HG02943 (cell line): Measurements from ENCODE around the gene TMEM131.
"Not testable (repeated sequence)": the region's sequence is repeated elsewhere in the genome, so short reads cannot be mapped to it uniquely, and the experiment has no call there.

Source experiments
- ATAC-seq: cut with Tn5 transposase; IDR thresholded peaks from one replicate; pipeline ENCODE4 v1.9.1; 2021; ENCODE audit warnings: mild to moderate bottlenecking, low read depth, moderate library complexity; ENCODE audit not compliant: unreplicated experiment

The TMEM131 gene

DNA sequence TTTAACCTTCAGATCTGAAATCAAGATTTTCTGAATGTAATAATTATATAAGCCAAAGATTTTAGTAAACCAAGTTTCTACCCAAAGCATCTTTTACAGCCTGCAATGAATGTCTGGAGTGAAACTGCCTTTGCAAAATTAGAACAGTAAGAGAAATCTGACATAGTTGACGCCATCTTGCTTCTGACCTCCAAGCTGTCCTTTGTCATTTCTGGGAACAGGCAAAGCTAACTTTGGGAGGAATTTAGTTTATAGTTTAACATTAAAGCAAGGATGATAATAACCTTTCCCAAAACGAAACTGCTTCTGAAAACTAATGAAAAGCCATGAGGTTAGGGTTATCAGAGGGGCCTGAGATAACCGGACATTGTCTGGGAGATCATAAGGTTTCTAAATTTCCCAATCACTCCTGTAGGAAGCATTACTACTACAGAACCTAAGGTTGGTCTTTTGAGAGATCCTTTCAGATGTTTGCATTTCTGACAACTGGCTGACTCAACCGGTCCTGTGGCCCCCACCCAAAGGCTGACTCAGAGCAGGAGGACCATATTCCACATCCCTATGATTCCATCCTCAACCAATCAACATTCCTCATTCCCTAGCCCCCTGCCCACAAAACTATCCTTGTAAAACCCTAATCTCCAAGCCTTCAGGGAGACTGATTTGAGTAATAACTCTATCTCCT is 124.5 kb downstream of the TMEM131 start:
- no peak for ATAC-seq

DNA sequence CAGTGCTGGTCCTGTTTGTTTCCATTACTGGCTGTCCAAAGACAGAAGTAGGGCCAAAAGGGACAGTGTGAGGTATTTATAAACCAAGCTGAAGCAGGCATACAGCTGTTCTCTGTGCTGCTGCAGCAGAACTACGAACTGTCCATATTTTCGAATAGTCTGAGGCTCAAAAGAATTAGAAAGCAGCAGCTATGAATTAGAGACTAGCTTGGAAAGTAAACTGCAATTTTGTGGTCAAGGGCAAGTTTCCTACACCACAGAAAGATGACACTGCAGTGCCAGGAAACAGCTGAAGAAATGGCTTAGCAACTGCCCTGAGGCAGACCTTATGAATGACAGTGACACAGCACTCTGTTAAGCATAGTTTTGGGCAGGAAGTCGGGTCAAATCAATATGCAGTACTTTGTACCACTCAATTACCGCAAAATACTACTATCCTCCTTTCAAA is 125.3 kb downstream of the TMEM131 start:
- peak; percentile 99 for ATAC-seq

DNA sequence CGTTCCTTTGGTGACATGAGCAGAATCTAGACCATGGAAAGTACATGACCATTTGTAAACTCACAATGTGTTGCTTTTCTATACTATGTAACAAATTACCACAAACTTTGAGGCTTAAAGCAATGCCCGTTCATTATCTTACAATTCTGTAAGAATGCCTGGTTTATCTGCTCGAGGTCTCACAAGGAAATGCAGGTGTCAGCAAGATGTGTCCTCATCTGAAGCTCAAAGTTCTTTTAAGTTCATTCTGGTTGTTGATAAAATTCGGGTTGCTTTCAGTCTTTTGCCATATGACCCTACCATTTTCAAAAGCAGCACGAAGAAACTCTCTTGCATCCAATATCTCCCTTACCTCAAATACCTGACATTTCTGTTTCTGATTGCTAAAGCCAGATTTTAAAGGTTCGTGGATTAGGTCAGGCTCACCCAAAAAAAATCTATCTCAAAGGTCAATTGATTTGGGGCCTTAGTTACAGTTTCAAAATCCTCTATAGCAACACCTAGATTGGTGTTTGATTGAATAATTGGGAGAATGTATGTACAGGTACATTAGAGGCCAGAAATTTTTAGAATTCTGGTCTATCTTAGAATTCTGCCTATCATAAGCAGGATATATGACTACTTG is 125.9 kb downstream of the TMEM131 start:
- ATAC-seq, result no peak

DNA sequence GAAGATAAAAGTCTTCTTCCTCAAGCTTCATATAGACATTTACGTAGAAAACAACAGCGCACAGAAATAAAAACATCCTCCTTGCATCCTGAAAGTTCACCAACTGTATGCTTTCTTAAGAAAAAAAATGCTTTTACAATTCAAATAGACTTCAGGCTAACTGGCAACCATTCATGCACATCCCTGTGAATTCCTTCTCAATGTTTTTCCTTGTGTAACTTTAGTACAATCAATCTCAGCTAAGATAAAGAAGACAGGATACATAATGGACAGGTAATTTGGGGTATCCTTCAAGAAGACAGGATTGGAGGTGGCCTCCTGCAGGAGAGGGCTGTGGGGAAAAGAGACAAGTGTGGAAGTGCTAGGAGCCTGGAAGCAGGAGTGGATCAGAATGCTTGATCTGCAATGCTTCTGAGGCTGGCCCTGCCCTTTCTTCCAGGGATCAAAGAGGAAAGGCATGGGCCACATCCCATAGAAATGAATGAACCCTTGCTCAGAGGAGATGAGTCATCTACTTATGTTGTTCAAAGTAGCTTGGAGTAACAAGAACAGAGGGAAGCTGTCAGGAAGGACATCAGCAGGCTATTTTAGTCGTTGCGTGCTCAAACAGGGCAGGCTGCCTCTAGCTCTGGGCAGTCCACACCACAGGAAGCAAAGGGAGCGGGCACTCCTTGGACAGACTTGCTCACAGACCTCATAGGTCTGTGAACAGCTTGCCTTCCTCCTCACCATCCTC is 126.6 kb downstream of the TMEM131 start:
- ATAC-seq, result no peak

DNA sequence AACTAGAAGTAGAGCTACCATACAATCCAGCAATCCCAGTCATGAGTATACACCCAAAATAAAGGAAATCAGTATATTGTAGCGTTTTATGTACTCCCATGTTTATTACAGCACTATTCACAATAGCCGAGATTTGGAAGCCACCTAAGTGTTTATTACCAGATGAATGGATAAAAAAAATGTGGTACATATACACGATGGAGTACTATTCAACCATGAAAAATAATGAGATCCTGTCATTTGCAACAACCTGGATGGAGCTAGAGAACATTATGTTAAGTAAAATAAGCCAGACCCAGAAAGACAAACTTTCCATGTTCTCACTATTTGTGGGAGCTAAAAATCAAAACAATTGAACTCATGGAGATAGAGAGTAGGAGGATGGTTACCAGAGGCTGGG is 131.9 kb downstream of the TMEM131 start:
- ATAC-seq, result no peak

DNA sequence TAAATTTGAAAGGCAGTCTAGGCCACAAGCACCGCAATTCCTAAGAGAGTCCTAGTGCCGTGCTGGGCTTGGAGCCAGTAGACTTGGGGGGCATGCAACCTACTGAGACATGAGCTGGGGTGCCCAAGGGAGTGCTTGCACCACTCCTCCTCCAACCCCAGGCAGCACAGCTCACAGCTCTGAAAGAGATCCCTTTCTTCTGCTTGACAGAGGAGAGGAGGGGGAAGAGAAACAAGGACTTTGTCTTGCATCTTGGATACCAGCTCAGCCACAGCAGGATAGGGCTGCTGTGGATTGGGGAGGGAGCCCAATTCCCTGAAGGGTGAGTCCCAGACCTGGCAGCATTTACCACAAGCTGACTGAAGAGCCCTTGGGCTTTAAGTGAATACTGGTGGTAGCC is 134.6 kb downstream of the TMEM131 start:
- no peak for ATAC-seq

DNA sequence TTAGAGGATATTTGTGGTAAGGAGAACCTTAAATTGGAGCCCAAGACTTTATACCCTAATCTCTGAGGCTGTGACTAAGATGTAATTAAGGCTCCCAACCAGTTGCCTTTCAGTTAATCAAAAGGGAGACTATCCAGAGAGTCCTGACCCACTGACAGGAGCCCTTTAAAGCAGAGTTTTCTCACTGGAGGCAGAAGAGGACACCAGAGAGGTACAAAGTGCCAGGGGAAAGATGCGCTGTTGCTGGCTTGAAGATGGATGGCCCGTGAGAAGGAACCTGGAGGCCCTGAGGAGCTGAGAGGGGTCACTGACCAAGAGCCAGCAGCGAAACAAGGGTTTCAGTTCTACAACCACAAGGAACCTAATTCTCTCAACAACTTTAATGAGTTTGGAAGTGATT is 137.3 kb downstream of the TMEM131 start:
- no peak for ATAC-seq

DNA sequence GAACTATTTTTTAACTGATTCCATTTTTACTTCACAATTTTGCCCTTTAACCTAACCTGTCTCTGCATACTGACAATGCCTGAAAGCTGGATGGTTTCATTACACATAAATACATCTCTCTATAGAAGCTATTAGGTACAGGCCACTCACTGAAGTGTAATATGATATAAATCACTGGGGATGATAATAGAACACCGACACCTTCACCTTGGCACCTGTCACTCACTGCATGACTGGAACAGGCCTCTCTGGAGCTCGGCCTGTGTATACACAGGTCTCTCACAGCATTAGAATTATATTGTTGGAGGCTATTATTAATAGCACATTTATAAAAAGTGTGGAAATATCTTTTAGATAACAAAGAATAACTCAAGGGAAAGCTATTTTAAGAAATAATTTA is 138.2 kb downstream of the TMEM131 start:
- ATAC-seq, result no peak

DNA sequence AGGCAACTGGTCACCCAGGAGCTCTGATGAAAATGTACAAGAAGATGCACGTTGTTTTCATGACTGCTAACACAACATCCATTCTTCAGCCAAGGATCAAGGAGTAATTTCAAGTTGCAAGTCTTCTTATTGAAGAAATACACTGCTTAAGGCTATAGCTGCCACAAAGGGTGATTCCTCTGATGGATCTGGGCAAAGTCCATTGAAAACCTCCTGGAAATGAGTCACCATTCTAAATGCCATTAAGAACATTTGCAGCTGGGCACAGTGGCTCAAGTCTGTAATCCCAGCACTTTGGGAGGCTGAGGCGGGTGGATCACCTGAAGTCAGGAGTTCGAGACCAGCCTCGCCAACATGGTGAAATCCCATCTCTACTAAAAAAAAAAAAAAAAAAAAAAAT is 142.7 kb downstream of the TMEM131 start:
- not testable (repeated sequence) for ATAC-seq

DNA sequence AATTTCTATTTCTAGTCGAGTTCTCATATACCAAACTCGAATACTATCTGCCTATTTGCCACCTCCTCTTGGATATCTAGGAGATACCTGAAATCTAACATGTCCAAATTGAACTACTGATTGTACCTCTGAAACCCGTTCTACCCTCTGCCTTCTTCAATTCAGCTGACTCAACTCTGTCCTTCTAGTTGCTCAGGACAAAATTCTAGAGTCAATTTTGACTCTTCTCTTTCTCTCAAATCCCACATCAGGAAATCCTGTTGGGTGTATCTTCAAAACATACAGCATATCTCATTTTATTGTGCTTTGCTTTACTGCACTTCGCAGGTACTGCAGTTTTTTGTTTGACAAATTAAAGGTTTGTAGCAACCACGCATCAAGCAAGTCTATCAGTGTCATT is 144.6 kb downstream of the TMEM131 start:
- no peak for ATAC-seq

DNA sequence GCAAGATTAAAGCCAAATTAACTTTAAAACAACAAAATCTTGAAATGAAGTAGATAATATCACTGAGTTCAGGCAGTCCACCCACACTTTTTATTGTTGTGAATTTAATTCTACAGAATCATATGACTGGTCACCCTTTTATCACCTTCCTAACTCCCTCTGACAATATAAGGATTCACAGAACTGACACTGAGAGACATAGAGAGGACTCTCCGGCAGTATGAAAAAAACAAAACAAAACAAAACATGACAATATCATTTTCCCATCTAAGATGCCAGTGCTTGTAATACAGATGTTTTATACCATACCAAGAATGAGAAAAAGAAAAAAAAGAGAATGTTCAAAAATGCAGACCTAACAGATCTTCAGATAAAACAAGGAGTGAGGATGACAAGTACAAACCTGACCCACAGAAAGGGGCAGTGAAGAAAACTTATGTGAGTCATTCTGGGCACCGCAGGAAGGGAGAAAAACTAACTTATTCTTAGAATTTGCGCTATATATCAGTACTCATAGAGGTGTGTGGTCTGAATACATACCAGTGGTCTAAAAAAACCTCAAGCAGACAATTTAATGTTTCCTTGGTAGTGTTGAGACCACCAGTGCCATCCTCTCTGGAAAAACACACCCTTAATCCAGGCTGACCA is 145.7 kb downstream of the TMEM131 start:
- no peak for ATAC-seq

DNA sequence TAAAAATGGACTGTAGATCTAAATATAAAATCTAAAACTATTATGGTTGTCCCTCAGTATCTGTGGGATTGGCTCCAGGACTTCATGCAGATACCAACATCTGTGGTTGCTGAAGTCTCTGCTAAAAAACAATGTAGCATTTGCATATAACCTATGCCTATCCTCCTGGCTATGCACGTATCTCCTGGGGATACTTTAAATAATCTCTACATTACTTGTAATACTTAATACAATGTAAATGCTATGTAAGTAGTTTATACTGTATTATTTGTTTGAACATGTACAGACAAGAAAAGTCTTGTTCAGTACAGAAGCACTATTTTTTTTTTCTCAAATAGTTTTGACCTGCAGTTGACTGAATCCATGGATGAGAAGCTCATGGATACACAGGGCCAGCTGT is 147.4 kb downstream of the TMEM131 start:
- ATAC-seq, result no peak

DNA sequence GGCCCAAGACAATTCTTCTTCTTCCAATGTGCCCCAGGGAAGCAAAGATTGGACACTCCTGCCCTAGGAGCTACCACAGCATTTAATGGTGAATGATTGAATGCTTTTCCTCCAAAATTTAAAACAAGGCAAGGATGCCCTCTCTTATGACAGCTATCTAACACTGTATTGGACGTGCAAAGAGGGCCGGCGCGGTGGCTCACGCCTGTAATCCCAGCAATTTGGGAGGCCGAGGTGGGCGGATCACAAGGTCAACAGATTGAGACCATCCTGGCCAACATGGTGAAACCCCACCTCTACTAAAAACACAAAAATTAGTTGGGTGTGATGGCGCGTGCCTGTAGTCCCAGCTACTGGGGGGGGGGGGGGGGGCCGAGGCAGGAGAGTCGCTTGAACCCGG is 149.0 kb downstream of the TMEM131 start:
- ATAC-seq, result not testable (repeated sequence)

DNA sequence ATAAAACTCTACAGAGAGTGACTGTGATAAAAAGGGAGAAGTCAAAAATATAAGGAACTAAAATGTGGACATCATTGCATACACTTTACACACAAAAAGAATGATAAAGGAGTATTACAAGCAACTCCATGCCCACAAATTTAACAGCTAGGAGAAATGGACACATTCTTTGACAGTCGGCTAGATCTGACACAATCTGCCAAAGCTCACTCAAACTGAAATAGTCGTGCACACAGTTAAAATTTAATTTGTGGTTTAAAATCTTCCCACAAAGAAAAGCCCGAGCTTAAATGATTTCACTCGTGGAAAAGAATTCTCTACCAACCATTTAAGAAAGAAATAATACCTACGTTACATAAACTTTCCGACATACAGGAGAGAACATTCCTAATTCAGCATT is 149.9 kb downstream of the TMEM131 start:
- ATAC-seq, result no peak

DNA sequence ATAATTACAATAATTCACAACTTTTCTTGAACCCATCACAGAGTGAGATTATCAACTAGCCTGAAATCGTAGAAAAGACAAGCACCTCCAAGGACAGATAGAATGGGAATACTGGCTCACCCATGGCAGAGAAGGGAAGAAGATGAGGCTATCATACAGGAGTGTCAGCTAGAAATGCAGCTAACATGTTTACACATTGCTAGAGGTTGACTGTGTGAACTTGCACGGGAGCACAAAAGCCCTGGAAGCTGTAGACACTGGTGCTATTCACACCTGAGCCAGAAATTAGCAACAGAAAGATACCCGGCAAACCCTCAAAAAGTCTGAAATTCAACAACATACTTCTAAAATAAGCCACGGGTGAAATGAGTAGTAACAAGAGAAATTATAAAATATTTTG is 150.6 kb downstream of the TMEM131 start:
- no peak for ATAC-seq

DNA sequence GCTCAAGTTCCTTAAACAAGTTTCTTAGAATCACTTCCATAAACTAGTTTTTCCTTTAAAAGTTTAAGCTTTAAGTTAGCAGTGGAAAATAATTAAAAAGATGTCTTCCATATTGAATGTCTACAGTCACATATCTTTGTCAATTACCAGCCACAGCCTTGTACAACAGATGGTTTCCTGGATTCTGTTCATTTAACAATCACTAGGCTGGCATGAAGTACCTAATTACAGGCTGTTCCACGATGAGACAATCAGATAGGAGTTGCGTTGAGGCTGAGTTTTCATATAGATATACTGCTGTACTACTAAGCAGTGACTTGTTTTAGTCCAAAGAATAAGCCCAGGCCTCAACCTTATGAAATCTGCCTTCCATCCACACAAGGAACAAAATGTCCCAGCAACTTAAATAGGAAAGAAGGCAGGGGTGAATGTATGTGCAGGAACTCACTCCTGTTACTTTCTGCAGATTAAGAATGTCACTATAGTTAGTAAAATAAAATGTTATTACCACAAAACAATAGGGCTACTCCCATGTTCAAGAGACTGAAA is 151.4 kb downstream of the TMEM131 start:
- ATAC-seq, result no peak

DNA sequence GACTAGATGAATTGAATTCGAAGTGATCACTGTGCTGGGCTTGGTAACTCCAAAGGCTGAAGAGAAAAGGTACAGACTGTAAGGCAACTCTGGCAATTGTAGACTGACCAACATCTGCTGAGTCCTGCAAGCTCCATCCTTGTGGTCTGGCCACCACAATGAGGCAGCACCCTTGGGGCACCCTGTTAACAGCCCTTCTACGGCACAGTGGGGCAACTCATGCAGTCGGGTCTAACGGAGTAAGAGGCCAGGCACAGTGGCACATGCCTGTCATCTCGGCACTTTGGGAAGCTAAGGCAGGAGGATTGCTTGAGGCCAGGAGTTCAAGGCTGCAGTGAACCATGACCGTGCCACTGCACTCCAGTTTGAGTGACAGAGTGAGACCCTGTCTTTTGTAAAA is 155.6 kb downstream of the TMEM131 start:
- ATAC-seq, result no peak

DNA sequence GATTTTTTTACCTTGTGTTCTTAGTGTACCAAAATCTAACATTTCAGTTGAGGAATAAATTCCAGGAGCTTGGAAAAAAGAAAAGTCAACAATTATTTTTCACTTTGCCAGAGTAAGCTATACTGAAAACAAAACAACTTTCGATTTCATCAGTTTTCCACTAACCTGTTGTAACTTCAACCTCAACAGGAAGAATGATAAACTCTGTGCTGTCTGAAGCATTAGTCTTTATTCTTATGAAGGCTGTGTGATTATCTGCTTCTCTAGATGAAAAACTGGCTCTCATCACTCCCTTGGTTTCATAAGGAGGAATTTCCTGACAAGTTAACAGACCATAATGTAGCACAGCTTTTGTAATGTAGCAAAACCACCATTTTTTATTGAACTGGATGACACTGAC is 161.1 kb downstream of the TMEM131 start:
- ATAC-seq, result no peak

DNA sequence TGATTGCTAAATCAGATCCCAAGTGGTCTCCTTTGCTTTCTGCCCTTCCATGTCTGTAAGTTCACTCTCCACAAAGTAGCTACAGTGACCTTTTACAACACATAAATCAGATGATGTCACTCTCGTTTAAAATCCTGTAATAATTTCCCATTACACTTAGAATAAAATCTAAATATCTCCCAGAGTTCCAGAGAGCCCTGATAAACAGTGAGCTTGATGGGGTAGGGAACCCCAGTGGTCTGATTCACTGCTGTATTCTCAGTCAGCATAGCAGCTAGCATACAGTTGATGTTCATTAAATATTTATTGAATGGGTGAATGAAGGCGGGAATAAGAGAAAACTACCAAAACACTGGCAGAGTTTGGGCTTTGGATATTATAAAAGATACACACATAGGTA is 164.6 kb downstream of the TMEM131 start:
- ATAC-seq, result no peak

DNA sequence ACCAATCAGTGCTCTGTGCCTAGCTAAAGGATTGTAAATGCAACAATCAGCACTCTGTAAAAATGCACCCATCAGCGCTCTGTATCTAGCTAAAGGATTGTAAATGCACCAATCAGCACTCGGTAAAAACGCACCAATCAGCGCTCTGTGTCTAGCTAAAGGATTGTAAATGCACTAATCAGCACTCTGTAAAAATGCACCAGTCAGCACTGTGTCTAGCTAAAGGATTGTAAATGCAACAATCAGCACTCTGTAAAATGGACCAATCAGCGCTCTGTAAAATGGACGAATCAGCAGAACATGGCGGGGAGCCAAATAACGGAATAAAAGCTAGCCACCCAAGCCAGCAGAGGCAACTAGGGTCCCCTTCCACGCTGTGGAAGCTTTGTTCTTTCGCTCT is 166.5 kb downstream of the TMEM131 start:
- not testable (repeated sequence) for ATAC-seq

DNA sequence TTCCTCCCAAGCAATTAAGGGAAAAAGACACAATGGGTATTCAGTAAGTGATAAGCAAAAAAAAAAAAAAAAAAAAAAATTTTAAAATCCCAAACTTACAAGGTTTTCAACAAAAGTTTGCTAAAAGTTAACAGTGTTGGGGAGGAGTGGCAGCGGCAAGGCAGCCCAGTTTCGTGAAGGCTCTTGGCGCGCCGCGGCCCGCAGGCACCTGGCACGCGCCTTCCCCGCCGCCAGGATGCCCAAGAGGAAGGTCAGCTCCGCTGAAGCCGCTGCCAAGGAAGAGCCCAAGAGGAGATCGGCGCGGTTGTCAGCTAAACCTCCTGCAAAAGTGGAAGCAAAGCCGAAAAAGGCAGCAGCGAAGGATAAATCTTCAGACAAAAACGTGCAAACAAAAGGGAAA is 168.7 kb downstream of the TMEM131 start:
- not testable (repeated sequence) for ATAC-seq
